HFFc6 (cell line): ENCODE measurements around the gene UBE2R2. TPM values are rescaled to one million over a fixed set of nuclear protein-coding genes. Genes with fewer than 3 reads are reported as not detected.
"Not testable (repeated sequence)": the region's sequence is repeated elsewhere in the genome, so short reads cannot be mapped to it uniquely, and the experiment has no call there.

Experiments used
- DNase-seq: peaks from one replicate; pipeline ENCODE4 v3.0.0-alpha.2; 2018
- H3K27ac Mint-ChIP-seq: 2 replicates; pipeline ENCODE4 v1.8.0; 2020; ENCODE audit warnings: mild to moderate bottlenecking, mixed read lengths
- H3K27me3 Mint-ChIP-seq: 2 replicates; pipeline ENCODE4 v1.8.0; 2021; ENCODE audit warnings: mild to moderate bottlenecking, moderate library complexity, mixed read lengths; ENCODE audit not compliant: insufficient read depth
- H3K36me3 Mint-ChIP-seq: 2 replicates; pipeline ENCODE4 v1.8.0; 2021; ENCODE audit warnings: low read depth, mixed read lengths
- H3K4me1 Mint-ChIP-seq: 2 replicates; pipeline ENCODE4 v1.8.0; 2020; ENCODE audit warnings: low read depth, mixed read lengths
- H3K4me3 Mint-ChIP-seq: 2 replicates; pipeline ENCODE4 v1.8.0; 2020; ENCODE audit warnings: mild to moderate bottlenecking, moderate library complexity, mixed read lengths
- H3K9me3 Mint-ChIP-seq: 2 replicates; pipeline ENCODE4 v1.8.0; 2020; ENCODE audit warnings: mild to moderate bottlenecking, mixed read lengths
- total RNA-seq, 6 experiments: library from RNA; stranded (reverse); fragmentation: NEBNext Ultra II Directional; extraction: Animal tissue kit (Norgen Biotek cat#: 25700); gene quantifications; 2 replicates in 1 of 6; 3 replicates in 5 of 6; pipeline ENCODE4 v1.2.3, GENCODE V29; 2021
- TF ChIP-seq, protein P1 (sequence below): fragments of 200-600 bp; sonication (generic); IDR thresholded peaks from 2 replicates; pipeline ENCODE4 v1.5.0; 2021; ENCODE audit warnings: antibody characterized with exemption, mild to moderate bottlenecking

The UBE2R2 gene
- total RNA-seq, 6 experiments from 2014 or later = 39.7 to 49.3 (median 46.6) TPM

- H3K4me3 Mint-ChIP-seq = peak overlapping the region; percentile 89
- peak overlapping the region; percentile 87 for H3K27ac Mint-ChIP-seq
- peak; percentile 55 for DNase-seq
- peaks cover 2% of the 10 kb centered on the region; the same call in 1 of the 2 replicates for H3K27me3 Mint-ChIP-seq
- TF ChIP-seq, protein P1, sequence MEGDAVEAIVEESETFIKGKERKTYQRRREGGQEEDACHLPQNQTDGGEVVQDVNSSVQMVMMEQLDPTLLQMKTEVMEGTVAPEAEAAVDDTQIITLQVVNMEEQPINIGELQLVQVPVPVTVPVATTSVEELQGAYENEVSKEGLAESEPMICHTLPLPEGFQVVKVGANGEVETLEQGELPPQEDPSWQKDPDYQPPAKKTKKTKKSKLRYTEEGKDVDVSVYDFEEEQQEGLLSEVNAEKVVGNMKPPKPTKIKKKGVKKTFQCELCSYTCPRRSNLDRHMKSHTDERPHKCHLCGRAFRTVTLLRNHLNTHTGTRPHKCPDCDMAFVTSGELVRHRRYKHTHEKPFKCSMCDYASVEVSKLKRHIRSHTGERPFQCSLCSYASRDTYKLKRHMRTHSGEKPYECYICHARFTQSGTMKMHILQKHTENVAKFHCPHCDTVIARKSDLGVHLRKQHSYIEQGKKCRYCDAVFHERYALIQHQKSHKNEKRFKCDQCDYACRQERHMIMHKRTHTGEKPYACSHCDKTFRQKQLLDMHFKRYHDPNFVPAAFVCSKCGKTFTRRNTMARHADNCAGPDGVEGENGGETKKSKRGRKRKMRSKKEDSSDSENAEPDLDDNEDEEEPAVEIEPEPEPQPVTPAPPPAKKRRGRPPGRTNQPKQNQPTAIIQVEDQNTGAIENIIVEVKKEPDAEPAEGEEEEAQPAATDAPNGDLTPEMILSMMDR = no peak
- H3K36me3 Mint-ChIP-seq = peaks cover 15% of the 10 kb centered on the region; the same call in 1 of the 2 replicates
- no peaks in the 10 kb centered on the region for H3K9me3 Mint-ChIP-seq
- H3K4me1 Mint-ChIP-seq = peaks cover 51% of the 10 kb centered on the region
Observed at GRCh38 chr9:33818847-33819500, 2.0 kb downstream of the UBE2R2 start.

GRCh38 chr9:33820231-33820745 lies 3.3 kb downstream of the UBE2R2 start:
- H3K36me3 Mint-ChIP-seq = peaks cover 15% of the 10 kb centered on the region; the same call in 1 of the 2 replicates
- DNase-seq = no peak
- peak overlapping the region; percentile 89 for H3K4me3 Mint-ChIP-seq
- peak overlapping the region; percentile 58 for H3K27ac Mint-ChIP-seq
- H3K27me3 Mint-ChIP-seq = peaks cover 2% of the 10 kb centered on the region; the same call in 1 of the 2 replicates
- H3K9me3 Mint-ChIP-seq = no peaks in the 10 kb centered on the region
- TF ChIP-seq, protein P1 = no peak
- peaks cover 38% of the 10 kb centered on the region for H3K4me1 Mint-ChIP-seq

- TF ChIP-seq, protein P1 = no peak
- no peaks in the 10 kb centered on the region for H3K27me3 Mint-ChIP-seq
- peaks cover 13% of the 10 kb centered on the region; the same call in 1 of the 2 replicates for H3K36me3 Mint-ChIP-seq
- no peak for DNase-seq
- H3K4me3 Mint-ChIP-seq = no peak overlapping the region
- no peak overlapping the region for H3K27ac Mint-ChIP-seq
- peaks cover 24% of the 10 kb centered on the region for H3K4me1 Mint-ChIP-seq
- H3K9me3 Mint-ChIP-seq = no peaks in the 10 kb centered on the region
Observed at GRCh38 chr9:33823801-33824200, 6.8 kb downstream of the UBE2R2 start.

DNA sequence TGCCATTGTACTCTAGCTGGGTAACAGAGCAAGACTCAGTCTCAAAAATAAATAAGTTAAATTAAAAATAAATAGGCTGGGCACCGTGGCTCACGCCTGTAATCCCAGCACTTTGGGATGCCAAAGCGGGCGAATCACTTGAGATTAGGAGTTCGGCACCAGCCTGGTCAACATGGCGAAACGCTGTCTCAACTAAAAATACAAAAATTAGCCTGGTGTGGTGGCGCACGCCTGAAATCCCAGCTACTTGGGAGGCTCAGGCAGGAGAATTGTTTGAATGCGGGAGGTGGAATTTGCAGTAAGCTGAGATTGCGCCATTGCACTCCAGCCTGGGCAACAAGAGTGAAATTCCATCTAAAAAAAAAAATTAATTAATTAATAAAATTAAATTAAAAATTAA lies 10.3 kb downstream of the UBE2R2 start:
- H3K36me3 Mint-ChIP-seq, H3K27me3 Mint-ChIP-seq, DNase-seq, H3K27ac Mint-ChIP-seq, H3K9me3 Mint-ChIP-seq, H3K4me1 Mint-ChIP-seq, H3K4me3 Mint-ChIP-seq: not testable (repeated sequence)

DNA sequence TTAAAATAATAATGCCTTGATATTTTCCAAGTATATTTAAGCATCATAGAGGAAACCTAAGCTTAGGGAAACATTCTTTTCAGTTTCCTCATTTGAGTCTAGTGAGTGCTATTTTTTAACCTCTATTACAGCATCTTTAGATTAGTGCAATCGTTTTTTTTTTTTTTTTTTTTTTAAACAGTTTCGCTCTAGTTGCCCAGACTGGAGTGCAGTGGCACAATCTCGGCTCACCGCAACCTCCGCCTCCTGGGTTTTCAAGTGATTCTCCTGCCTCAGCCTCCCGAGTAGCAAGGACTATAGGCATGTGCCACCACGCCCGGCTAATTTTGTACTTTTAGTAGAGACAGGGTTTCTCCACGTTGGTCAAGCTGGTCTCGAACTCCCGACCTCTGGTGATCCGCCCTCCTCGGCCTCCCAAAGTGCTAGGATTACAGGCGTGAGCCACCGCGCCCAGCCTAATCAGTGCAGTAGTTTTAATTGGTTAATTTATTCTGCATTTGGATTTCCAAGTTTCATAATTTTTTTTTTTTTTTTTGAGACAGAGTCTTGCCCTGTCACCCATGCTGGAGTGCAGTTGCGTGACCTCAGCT lies 12.8 kb downstream of the UBE2R2 start:
- not testable (repeated sequence) for H3K36me3 Mint-ChIP-seq, H3K4me3 Mint-ChIP-seq, H3K4me1 Mint-ChIP-seq, H3K9me3 Mint-ChIP-seq, DNase-seq, H3K27ac Mint-ChIP-seq, H3K27me3 Mint-ChIP-seq

DNA sequence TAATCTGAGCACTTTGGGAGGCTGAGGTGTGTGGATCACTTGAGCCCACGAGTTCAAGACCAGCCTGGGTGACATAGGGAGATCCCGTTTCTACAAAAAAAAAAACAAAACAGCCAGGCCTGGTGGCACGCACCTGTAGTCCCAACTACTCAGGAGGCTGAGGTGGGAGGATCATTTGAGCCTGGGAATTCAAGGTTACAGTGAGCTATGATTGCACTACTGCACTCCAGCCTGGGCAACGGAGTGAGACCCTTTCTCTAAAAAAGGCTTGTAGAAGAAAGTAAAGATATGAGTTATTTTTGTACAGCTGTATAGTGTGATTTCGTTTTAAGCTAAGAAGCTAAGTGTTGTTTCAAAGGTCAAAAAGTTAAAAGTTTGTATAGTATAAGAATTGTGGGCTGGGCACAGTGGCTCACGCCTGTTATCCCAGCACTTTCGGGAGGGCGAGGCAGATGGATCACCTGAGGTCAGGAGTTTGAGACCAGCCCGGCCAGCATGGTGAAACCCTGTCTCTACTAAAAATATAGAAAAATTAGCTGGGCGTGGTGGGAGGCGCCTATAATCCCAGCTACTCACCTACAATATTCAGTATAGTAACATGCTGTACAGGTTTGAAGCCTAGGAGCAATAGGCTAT lies 18.8 kb downstream of the UBE2R2 start:
- H3K4me1 Mint-ChIP-seq = peaks cover 32% of the 10 kb centered on the region
- H3K9me3 Mint-ChIP-seq = no peaks in the 10 kb centered on the region
- no peak for DNase-seq
- no peaks in the 10 kb centered on the region for H3K36me3 Mint-ChIP-seq
- H3K4me3 Mint-ChIP-seq = no peak overlapping the region
- TF ChIP-seq, protein P1 = no peak
- peak overlapping the region; percentile 62 for H3K27ac Mint-ChIP-seq
- H3K27me3 Mint-ChIP-seq = no peaks in the 10 kb centered on the region

DNA sequence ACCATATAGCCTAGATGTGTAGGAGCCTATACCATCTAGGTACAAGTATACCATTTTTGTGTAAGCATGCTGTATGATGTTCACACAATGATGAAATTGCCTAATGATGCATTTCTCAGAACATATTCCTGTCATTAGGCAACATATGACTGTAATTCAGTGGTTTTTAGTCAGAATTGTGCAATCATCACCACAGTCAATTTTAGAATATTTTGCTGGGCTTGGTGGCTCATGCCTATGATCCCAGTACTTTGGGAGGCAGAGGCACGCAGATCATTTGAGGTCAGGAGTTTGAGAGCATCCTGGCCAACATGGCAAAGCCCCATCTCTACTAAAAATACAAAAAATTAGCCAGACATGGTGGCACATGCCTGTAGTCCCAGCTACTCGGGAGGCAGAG lies 19.3 kb downstream of the UBE2R2 start:
- Mint-ChIP-seq H3K4me3 (peak overlapping the region; percentile 67), H3K4me1 (peaks cover 32% of the 10 kb centered on the region), H3K27ac (peak overlapping the region; percentile 91)
- H3K27me3 Mint-ChIP-seq, H3K36me3 Mint-ChIP-seq, H3K9me3 Mint-ChIP-seq: not testable (repeated sequence)
- DNase-seq = peak; percentile 80
